GM23338 (cell line): ENCODE data around the gene DSCAML1.

Experiments
- CREB1 ChIP-seq: fragments of 250-450 bp; sonication (Bioruptor Pico); IDR thresholded peaks from 2 replicates; pipeline ENCODE4 v1.5.0; 2020; ENCODE audit warnings: low read depth, mild to moderate bottlenecking, moderate library complexity
- EZH2phosphoT487 ChIP-seq: fragments of 200-600 bp; sonication (generic); IDR thresholded peaks from one replicate; pipeline ENCODE4 v1.8.1; 2018; ENCODE audit warnings: antibody characterized with exemption; ENCODE audit not compliant: unreplicated experiment
- POLR2AphosphoS5 ChIP-seq: IDR thresholded peaks from 2 replicates; pipeline ENCODE4 v1.6.1; 2016; ENCODE audit warnings: antibody characterized with exemption, low read depth
- TF ChIP-seq, protein P1 (sequence below), 2 experiments: fragments of 200-600 bp in 1 of 2; sonication (generic) in 1 of 2; conservative IDR thresholded peaks; 2 replicates each; pipeline versions ENCODE4 v1.5.1 to v1.6.1; 2016 to 2017; ENCODE audit warnings: antibody characterized with exemption in 2 of 2, low read depth in 2 of 2, mild to moderate bottlenecking in 2 of 2, moderate library complexity in 1 of 2

DNA sequence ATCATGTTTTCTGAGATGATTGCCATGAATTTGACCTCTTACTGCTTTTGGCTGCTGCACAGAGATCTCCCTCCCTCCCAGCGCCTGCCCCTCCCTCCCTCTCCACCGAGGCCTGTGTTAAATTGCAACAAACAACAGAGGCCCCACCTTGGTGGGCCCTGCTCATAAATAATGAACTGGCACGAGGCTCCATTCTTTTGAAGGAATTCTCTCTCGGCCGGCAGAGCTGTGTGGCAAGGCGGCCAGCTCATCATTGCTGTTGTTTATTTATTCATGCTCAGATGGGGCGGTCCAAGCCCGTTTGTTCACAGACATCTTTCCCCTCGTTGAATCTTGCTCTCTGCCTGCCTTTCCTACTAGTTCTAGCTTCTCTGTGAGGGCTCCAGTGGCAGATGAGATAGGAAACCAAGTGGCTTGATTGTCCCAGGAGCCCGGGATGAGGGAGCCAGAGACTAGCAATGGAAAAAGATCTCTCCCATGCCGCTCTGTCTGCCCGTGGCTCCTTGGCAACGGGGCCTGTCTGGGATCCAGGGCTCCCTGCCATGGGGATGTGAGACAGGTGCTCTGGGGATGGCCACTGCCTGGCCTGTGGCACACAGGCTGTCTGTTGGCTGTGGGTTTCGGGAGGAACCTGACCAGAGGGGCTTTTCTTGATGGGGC lies 192.6 kb downstream of the DSCAML1 start:
- TF ChIP-seq, protein P1, sequence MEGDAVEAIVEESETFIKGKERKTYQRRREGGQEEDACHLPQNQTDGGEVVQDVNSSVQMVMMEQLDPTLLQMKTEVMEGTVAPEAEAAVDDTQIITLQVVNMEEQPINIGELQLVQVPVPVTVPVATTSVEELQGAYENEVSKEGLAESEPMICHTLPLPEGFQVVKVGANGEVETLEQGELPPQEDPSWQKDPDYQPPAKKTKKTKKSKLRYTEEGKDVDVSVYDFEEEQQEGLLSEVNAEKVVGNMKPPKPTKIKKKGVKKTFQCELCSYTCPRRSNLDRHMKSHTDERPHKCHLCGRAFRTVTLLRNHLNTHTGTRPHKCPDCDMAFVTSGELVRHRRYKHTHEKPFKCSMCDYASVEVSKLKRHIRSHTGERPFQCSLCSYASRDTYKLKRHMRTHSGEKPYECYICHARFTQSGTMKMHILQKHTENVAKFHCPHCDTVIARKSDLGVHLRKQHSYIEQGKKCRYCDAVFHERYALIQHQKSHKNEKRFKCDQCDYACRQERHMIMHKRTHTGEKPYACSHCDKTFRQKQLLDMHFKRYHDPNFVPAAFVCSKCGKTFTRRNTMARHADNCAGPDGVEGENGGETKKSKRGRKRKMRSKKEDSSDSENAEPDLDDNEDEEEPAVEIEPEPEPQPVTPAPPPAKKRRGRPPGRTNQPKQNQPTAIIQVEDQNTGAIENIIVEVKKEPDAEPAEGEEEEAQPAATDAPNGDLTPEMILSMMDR (conservative IDR thresholded peaks at IDR 0.05; ENCODE audit: low read depth in 2 of 2), result no peak
- TF ChIP-seq CREB1 (CRISPR knock-in tag) (no peak), EZH2phosphoT487 (no peak), POLR2AphosphoS5 (no peak)
